Tibial artery (tissue), 4 donors: ENCODE results near the gene GPR139.

Source experiments
- DNase-seq, 2 donors: peaks; one replicate each; pipeline ENCODE4 v3.0.0-alpha.2; 2019
- H3K27ac ChIP-seq, 2 donors: fragments of 200-600 bp; sonication (generic) in 1 of 2; 1 replicate in 1 of 2; 2 replicates in 1 of 2; pipeline ENCODE4 v1.5.1; 2018 to 2019; ENCODE audit warnings: mild to moderate bottlenecking in 1 of 2
- H3K27me3 ChIP-seq, 2 donors: fragments of 200-600 bp; sonication (generic) in 1 of 2; one replicate each; pipeline versions ENCODE4 v1.5.1 to v1.6.0; 2016 to 2019
- H3K36me3 ChIP-seq, 3 donors: fragments of 200-600 bp; sonication (generic) in 2 of 3; one replicate each; pipeline ENCODE4 v1.5.1; 2016 to 2019; ENCODE audit warnings: mild to moderate bottlenecking in 2 of 3
- H3K4me1 ChIP-seq, 4 donors: fragments of 200-600 bp; sonication (generic) in 2 of 4; 1 replicate in 3 of 4; 2 replicates in 1 of 4; pipeline ENCODE4 v1.5.1; 2016 to 2019
- H3K4me3 ChIP-seq, 2 donors: fragments of 200-600 bp; sonication (generic) in 1 of 2; 1 replicate in 1 of 2; 2 replicates in 1 of 2; pipeline ENCODE4 v1.5.1; 2018 to 2019; ENCODE audit warnings: mild to moderate bottlenecking in 2 of 2
- H3K9me3 ChIP-seq, 3 donors: fragments of 200-600 bp; sonication (generic) in 1 of 3; one replicate each; pipeline ENCODE4 v1.5.1; 2016 to 2019
- CTCF ChIP-seq, 2 experiments: fragments of 200-600 bp in 1 of 2; fragments of 450-650 bp in 1 of 2; IDR thresholded peaks; one replicate each; pipeline ENCODE4 v1.5.1; 2017 to 2019; ENCODE audit warnings: antibody characterized with exemption in 2 of 2, mild to moderate bottlenecking in 1 of 2, moderate library complexity in 1 of 2
- intact Hi-C: fragments of 100-400 bp; cut with DNase I; formaldehyde crosslinking; loops from one replicate; pipeline ENCODE4 v1.15.0; 2023; ENCODE audit warnings: low total_unique reads

Gene GPR139

DNA sequence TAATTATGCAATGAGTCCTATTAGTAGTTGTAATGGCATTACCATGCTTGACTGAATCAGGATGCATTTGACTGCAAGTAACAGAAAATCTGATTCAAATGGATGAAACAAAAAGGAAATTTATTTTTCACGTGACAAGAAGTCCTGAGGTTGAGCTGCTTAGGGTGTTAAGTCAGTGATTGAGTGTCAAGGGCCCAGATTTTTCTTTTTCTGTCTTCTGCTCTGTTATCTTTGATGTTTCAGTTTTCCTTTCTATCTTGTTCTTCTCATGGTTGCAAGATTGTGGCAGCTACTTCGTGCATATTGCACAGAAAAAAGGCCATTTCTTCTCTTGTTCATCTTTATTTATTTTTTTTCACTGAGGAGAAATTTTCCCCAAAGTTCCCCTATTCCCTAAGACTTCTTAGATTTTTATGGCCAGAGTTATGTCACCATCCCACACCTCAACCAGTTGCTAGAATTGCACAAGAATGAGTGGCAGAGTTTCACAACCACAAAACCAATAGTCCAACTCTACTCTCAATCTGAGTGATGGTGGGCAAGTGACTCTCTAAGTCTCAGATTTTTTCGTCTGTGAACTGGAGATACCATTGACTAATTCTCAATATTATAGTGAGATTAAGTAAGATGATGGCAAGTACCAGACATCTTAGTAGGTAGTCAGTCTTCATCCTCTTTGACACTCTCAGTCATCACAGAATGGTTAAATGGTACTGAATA lies 15.7 kb upstream of the GPR139 start:
- intact Hi-C loops = no loop called here
- H3K9me3 ChIP-seq = no peaks in the 10 kb centered on the region
- H3K27ac ChIP-seq = no peak overlapping the region
- no peak for TF ChIP-seq CTCF (IDR thresholded peaks at IDR 0.05)
- no peaks in the 10 kb centered on the region for H3K27me3 ChIP-seq
- H3K4me1 ChIP-seq = no peaks in the 10 kb centered on the region
- H3K4me3 ChIP-seq = no peak overlapping the region
- no peak for DNase-seq
- H3K36me3 ChIP-seq = no peaks in the 10 kb centered on the region

GRCh38 chr16:20084624-20085226 lies 11.0 kb upstream of the GPR139 start:
- H3K4me3 ChIP-seq = no peak overlapping the region
- H3K27ac ChIP-seq = no peak overlapping the region
- no peaks in the 10 kb centered on the region for H3K27me3 ChIP-seq
- no peaks in the 10 kb centered on the region for H3K36me3 ChIP-seq
- no peak for DNase-seq
- no peaks in the 10 kb centered on the region for H3K4me1 ChIP-seq
- no peaks in the 10 kb centered on the region for H3K9me3 ChIP-seq
- no peak for TF ChIP-seq CTCF (IDR thresholded peaks at IDR 0.05)
- intact Hi-C loops = no loop called here

- intact Hi-C loops = no loop called here
- Histone ChIP-seq H3K4me3 (no peak overlapping the region), H3K27ac (no peak overlapping the region), H3K27me3 (peaks cover 0 to 10% of the 10 kb centered on the region in 2 donors), H3K36me3 (no peaks in the 10 kb centered on the region), H3K4me1 (no peaks in the 10 kb centered on the region), H3K9me3 (no peaks in the 10 kb centered on the region)
- no peak for DNase-seq
- no peak for TF ChIP-seq CTCF (IDR thresholded peaks at IDR 0.05)
Measured at GRCh38 chr16:20079106-20079505, 5.4 kb upstream of the GPR139 start.

DNA sequence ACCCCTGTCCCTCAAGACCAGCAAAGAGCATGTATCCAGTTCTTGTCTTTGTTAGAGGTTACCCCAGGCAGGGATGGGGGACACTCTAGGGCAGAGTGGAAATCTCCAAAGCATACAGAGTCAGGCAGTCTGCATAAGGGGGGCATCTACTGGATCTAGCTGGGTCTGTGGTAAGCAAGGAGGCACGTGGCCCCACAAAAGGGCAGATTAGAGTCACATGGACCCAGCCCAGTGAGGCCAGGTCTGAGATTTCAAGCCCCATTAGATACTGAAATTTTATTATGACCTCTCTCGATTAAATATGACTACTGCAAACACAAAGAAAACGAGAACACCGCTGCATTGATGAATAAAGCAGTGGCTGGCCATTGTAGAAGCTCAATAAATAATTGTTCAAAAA lies 1.6 kb upstream of the GPR139 start:
- Histone ChIP-seq H3K4me3 (no peak overlapping the region), H3K27me3 (peaks cover 0 to 35% of the 10 kb centered on the region in 2 donors), H3K4me1 (peaks cover 0 to 10% (median 0%) of the 10 kb centered on the region in 4 donors), H3K36me3 (no peaks in the 10 kb centered on the region), H3K27ac (no peak overlapping the region), H3K9me3 (peaks cover 0 to 1% (median 0%) of the 10 kb centered on the region in 3 donors)
- no peak for DNase-seq
- TF ChIP-seq CTCF (IDR thresholded peaks at IDR 0.05) = no peak
- intact Hi-C loops = no loop called here

DNA sequence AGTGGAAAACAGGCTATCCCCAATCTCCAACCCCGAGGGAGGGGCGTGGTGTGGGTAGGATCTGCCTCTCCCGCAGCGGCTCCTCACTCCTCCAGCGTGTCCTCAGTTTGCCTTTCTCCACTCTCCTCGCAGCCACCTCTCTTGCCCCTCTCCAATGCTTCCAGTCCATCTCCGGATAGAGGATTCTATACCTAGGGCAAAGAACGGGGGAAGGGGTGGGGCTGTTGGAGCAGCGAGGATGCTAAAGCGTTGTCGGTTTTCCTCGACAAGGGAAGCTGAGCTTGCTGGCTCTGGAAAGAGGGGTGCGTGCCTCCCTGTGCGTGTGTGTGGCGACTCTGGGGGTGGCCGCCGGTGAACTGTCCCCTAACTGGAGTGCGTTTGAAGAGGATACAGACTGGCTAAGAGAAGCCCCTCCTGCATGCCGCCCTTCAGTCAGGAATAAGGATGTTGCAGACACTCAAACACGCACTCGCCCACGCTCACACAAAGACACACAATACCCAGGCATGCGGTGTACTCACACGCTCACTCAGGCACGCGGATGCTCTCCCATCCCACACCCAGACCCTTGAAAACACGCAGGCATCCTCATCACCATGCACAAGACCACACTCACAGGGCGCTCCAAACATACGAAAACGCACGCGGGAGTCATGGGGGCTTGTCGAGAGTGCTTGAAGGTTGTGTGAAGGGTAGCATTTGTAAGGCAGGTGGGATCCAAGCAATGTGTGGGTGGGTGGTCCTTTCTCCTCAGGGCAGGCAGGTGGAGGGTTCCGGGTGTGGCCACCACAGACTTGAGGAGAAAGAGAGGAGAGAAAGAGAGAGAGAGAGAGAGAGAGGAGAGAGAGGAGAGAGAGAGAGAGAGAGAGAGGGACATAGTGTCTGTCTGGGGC lies 655 bp upstream of the GPR139 start:
- no peaks in the 10 kb centered on the region for H3K36me3 ChIP-seq
- no peak overlapping the region for H3K27ac ChIP-seq
- H3K9me3 ChIP-seq = peaks cover 0 to 6% (median 0%) of the 10 kb centered on the region in 3 donors
- H3K4me3 ChIP-seq = no peak overlapping the region
- no peak for TF ChIP-seq CTCF (IDR thresholded peaks at IDR 0.05)
- H3K4me1 ChIP-seq = peaks cover 0 to 10% (median 0%) of the 10 kb centered on the region in 4 donors
- intact Hi-C loops = no loop called here
- DNase-seq = no peak
- peaks cover 0 to 35% of the 10 kb centered on the region in 2 donors for H3K27me3 ChIP-seq
